ENCODE measurements around the gene BEND2. TPM values are rescaled to one million over a fixed set of nuclear protein-coding genes. Genes with fewer than 3 reads are reported as not detected.

The BEND2 gene
- total RNA-seq, 1 donor from 2014 or later = not detected

- Mint-ChIP-seq H3K36me3 (ENCODE audit: unreplicated experiment) (no peaks in the 10 kb centered on the region), H3K27ac (ENCODE audit: unreplicated experiment) (no peak overlapping the region)
These were observed 69.5 kb downstream of the BEND2 start for GRCh38 chrX:18151157-18151556.

GRCh38 chrX:18149454-18149853 is 71.2 kb downstream of the BEND2 start:
- no peaks in the 10 kb centered on the region for H3K4me1 Mint-ChIP-seq (ENCODE audit: unreplicated experiment)
- no peak overlapping the region for H3K4me3 Mint-ChIP-seq (ENCODE audit: unreplicated experiment)
- no peaks in the 10 kb centered on the region for H3K9me3 Mint-ChIP-seq (ENCODE audit: unreplicated experiment)

More at GRCh38 chrX:18151157-18151556, 69.5 kb downstream of the BEND2 start:
- DNase-seq (ENCODE audit: extremely low spot score, unreplicated experiment) = no peak
- TF ChIP-seq CTCF (IDR thresholded peaks at IDR 0.05) = no peak
- Mint-ChIP-seq H3K27me3 (ENCODE audit: unreplicated experiment) (no peaks in the 10 kb centered on the region), H3K4me1 (ENCODE audit: unreplicated experiment) (no peaks in the 10 kb centered on the region), H3K9me3 (ENCODE audit: unreplicated experiment) (no peaks in the 10 kb centered on the region), H3K4me3 (ENCODE audit: unreplicated experiment) (no peak overlapping the region)

GRCh38 chrX:18146954-18147353 is 73.7 kb downstream of the BEND2 start:
- Mint-ChIP-seq H3K4me3 (ENCODE audit: unreplicated experiment) (no peak overlapping the region), H3K36me3 (ENCODE audit: unreplicated experiment) (no peaks in the 10 kb centered on the region), H3K27me3 (ENCODE audit: unreplicated experiment) (no peaks in the 10 kb centered on the region), H3K4me1 (ENCODE audit: unreplicated experiment) (no peaks in the 10 kb centered on the region), H3K27ac (ENCODE audit: unreplicated experiment) (no peak overlapping the region), H3K9me3 (ENCODE audit: unreplicated experiment) (peaks cover 2% of the 10 kb centered on the region)
- no peak for TF ChIP-seq CTCF (IDR thresholded peaks at IDR 0.05)
- DNase-seq (ENCODE audit: extremely low spot score, unreplicated experiment) = no peak

More at GRCh38 chrX:18149454-18149853, 71.2 kb downstream of the BEND2 start:
- no peak for TF ChIP-seq CTCF (IDR thresholded peaks at IDR 0.05)
- Mint-ChIP-seq H3K27me3 (ENCODE audit: unreplicated experiment) (no peaks in the 10 kb centered on the region), H3K36me3 (ENCODE audit: unreplicated experiment) (no peaks in the 10 kb centered on the region), H3K27ac (ENCODE audit: unreplicated experiment) (no peak overlapping the region)
- DNase-seq (ENCODE audit: extremely low spot score, unreplicated experiment) = no peak

- DNase-seq (ENCODE audit: extremely low spot score, unreplicated experiment) = no peak
- Mint-ChIP-seq H3K27ac (ENCODE audit: unreplicated experiment) (no peak overlapping the region), H3K27me3 (ENCODE audit: unreplicated experiment) (no peaks in the 10 kb centered on the region), H3K4me1 (ENCODE audit: unreplicated experiment) (no peaks in the 10 kb centered on the region), H3K9me3 (ENCODE audit: unreplicated experiment) (peaks cover 11% of the 10 kb centered on the region), H3K4me3 (ENCODE audit: unreplicated experiment) (no peak overlapping the region), H3K36me3 (ENCODE audit: unreplicated experiment) (no peaks in the 10 kb centered on the region)
- no peak for TF ChIP-seq CTCF (IDR thresholded peaks at IDR 0.05)
These were observed 74.7 kb downstream of the BEND2 start for GRCh38 chrX:18146009-18146408.

- Mint-ChIP-seq H3K4me1 (ENCODE audit: unreplicated experiment) (no peaks in the 10 kb centered on the region), H3K4me3 (ENCODE audit: unreplicated experiment) (no peak overlapping the region), H3K9me3 (ENCODE audit: unreplicated experiment) (peaks cover 7% of the 10 kb centered on the region), H3K36me3 (ENCODE audit: unreplicated experiment) (no peaks in the 10 kb centered on the region), H3K27me3 (ENCODE audit: unreplicated experiment) (no peaks in the 10 kb centered on the region), H3K27ac (ENCODE audit: unreplicated experiment) (no peak overlapping the region)
- no peak for TF ChIP-seq CTCF (IDR thresholded peaks at IDR 0.05)
- no peak for DNase-seq (ENCODE audit: extremely low spot score, unreplicated experiment)
These were observed 83.9 kb downstream of the BEND2 start for GRCh38 chrX:18136816-18137215.
